ENCODE results near the gene PDCD1LG2.

PDCD1LG2 gene

DNA sequence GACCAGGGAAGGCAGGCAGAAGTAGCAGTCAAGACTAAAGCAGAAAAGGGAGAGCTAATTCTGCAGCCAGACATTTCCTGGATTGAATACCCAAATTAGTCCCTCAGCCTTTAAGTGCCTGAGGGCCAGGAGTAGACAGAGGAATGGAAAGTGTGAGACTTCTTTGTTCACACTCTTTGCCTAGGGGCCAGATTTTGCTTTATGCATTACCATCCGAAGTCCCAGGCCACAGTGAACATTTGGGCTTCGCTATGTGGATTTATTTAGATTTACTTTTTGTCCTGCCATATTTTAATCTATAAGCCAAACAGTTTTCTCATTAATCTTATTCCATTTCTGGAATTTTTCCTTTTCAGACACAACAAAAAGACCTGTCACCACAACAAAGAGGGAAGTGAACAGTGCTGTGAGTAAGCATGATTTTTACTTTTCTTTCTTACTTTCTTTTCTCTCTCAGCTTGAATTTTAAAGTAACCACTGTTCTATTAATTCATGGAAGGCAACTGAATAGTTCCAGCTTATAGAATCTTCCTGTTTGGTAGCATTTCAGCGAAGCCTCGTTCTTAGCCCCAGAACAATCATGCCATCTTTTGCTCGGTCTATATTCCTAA lies 52.6 kb downstream of the PDCD1LG2 start:
- Histone ChIP-seq H3F3A (ENCODE audit: control insufficient read depth, insufficient read depth) (no peaks in the 10 kb centered on the region), H3K27me3 (ENCODE audit: control insufficient read depth, low read length) (no peaks in the 10 kb centered on the region), H3K9me2 (replicated peaks; ENCODE audit: control insufficient read depth, low read length) (no peaks in the 10 kb centered on the region), H3K4me2 (ENCODE audit: low read length) (no peak overlapping the region), H3K36me3 (ENCODE audit: control insufficient read depth, low read length) (no peaks in the 10 kb centered on the region), H3K9me3 (ENCODE audit: control insufficient read depth, insufficient read depth, low read length) (no peaks in the 10 kb centered on the region), H3K27ac (ENCODE audit: low read depth, low read length) (no peak overlapping the region), H3K79me2 (ENCODE audit: control insufficient read depth, low read length) (no peaks in the 10 kb centered on the region), H3K4me1 (ENCODE audit: control insufficient read depth, low read length) (peaks cover 7% of the 10 kb centered on the region), H4K20me1 (ENCODE audit: control insufficient read depth, insufficient read depth, low read depth, low read length) (no peaks in the 10 kb centered on the region), H3K4me3 (ENCODE audit: low read length) (no peak overlapping the region)
- TF ChIP-seq EZH2phosphoT487 (IDR thresholded peaks at IDR 0.05; ENCODE audit: borderline replicate concordance, low read length) = no peak
- TF ChIP-seq, protein P1, sequence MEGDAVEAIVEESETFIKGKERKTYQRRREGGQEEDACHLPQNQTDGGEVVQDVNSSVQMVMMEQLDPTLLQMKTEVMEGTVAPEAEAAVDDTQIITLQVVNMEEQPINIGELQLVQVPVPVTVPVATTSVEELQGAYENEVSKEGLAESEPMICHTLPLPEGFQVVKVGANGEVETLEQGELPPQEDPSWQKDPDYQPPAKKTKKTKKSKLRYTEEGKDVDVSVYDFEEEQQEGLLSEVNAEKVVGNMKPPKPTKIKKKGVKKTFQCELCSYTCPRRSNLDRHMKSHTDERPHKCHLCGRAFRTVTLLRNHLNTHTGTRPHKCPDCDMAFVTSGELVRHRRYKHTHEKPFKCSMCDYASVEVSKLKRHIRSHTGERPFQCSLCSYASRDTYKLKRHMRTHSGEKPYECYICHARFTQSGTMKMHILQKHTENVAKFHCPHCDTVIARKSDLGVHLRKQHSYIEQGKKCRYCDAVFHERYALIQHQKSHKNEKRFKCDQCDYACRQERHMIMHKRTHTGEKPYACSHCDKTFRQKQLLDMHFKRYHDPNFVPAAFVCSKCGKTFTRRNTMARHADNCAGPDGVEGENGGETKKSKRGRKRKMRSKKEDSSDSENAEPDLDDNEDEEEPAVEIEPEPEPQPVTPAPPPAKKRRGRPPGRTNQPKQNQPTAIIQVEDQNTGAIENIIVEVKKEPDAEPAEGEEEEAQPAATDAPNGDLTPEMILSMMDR (IDR thresholded peaks at IDR 0.05; ENCODE audit: low read depth, low read length, poor library complexity, severe bottlenecking) = no peak

DNA sequence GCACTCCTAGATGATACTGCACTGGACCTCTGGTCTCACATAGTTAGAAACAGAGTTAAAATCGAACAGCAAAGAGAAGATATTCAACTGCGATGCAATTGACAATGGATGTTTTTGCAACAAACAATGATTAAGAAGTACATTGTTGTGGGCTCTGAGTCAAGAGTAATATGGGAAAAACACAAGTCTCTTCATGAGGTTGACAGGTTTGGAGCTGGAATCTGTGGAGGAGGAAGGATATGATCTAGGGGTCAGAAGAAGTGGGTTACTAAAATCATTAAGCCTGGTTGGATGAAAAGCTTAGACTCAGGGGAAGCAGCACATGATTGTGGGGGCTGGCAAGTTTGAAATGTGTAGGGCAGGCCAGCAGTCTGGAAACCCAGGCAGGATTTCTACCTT lies 53.1 kb downstream of the PDCD1LG2 start:
- H3K27ac ChIP-seq (ENCODE audit: low read depth, low read length) = no peak overlapping the region
- no peak overlapping the region for H3K4me3 ChIP-seq (ENCODE audit: low read length)
- H3K4me2 ChIP-seq (ENCODE audit: low read length) = no peak overlapping the region
- H3K36me3 ChIP-seq (ENCODE audit: control insufficient read depth, low read length) = no peaks in the 10 kb centered on the region
- no peaks in the 10 kb centered on the region for H4K20me1 ChIP-seq (ENCODE audit: control insufficient read depth, insufficient read depth, low read depth, low read length)
- no peak for TF ChIP-seq EZH2phosphoT487 (IDR thresholded peaks at IDR 0.05; ENCODE audit: borderline replicate concordance, low read length)
- TF ChIP-seq, protein P1 (IDR thresholded peaks at IDR 0.05; ENCODE audit: low read depth, low read length, poor library complexity, severe bottlenecking) = no peak
- peaks cover 7% of the 10 kb centered on the region for H3K4me1 ChIP-seq (ENCODE audit: control insufficient read depth, low read length)
- no peaks in the 10 kb centered on the region for H3F3A ChIP-seq (ENCODE audit: control insufficient read depth, insufficient read depth)
- no peaks in the 10 kb centered on the region for H3K27me3 ChIP-seq (ENCODE audit: control insufficient read depth, low read length)
- no peaks in the 10 kb centered on the region for H3K9me2 ChIP-seq (replicated peaks; ENCODE audit: control insufficient read depth, low read length)
- H3K79me2 ChIP-seq (ENCODE audit: control insufficient read depth, low read length) = no peaks in the 10 kb centered on the region
- H3K9me3 ChIP-seq (ENCODE audit: control insufficient read depth, insufficient read depth, low read length) = no peaks in the 10 kb centered on the region

DNA sequence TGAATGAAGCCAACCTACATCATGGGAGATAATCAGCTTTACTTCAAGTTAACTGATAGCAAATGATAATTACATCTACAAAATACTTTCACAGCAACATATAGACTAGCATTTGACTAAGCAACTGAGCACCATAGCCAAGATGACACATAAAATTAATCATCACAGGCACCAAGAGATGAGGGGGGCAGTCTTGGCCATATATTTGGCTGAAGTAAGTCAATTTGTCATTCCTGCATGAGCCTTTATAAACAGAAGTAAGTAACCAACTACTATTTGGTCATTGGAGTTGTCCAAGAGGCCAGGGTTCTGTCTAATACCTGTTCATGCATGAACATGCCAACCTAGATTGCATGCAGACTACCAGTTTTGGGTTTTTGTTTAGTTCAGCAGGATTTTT lies 53.6 kb downstream of the PDCD1LG2 start:
- no peak overlapping the region for H3K4me2 ChIP-seq (ENCODE audit: low read length)
- H3K36me3 ChIP-seq (ENCODE audit: control insufficient read depth, low read length) = no peaks in the 10 kb centered on the region
- no peaks in the 10 kb centered on the region for H3K27me3 ChIP-seq (ENCODE audit: control insufficient read depth, low read length)
- no peak for TF ChIP-seq EZH2phosphoT487 (IDR thresholded peaks at IDR 0.05; ENCODE audit: borderline replicate concordance, low read length)
- TF ChIP-seq, protein P1 (IDR thresholded peaks at IDR 0.05; ENCODE audit: low read depth, low read length, poor library complexity, severe bottlenecking) = no peak
- H3K9me2 ChIP-seq (replicated peaks; ENCODE audit: control insufficient read depth, low read length) = no peaks in the 10 kb centered on the region
- peaks cover 10% of the 10 kb centered on the region for H3K4me1 ChIP-seq (ENCODE audit: control insufficient read depth, low read length)
- H3F3A ChIP-seq (ENCODE audit: control insufficient read depth, insufficient read depth) = no peaks in the 10 kb centered on the region
- H3K4me3 ChIP-seq (ENCODE audit: low read length) = no peak overlapping the region
- H3K79me2 ChIP-seq (ENCODE audit: control insufficient read depth, low read length) = no peaks in the 10 kb centered on the region
- no peaks in the 10 kb centered on the region for H3K9me3 ChIP-seq (ENCODE audit: control insufficient read depth, insufficient read depth, low read length)
- H3K27ac ChIP-seq (ENCODE audit: low read depth, low read length) = no peak overlapping the region
- H4K20me1 ChIP-seq (ENCODE audit: control insufficient read depth, insufficient read depth, low read depth, low read length) = no peaks in the 10 kb centered on the region
